Fibroblast of skin of scalp (primary cell): Measurements from ENCODE around the gene MYO5A.
A peak's percentile ranks its signal among the peaks of the same experiment; 100 is the strongest.
"Not testable (repeated sequence)": the region's sequence is repeated elsewhere in the genome, so short reads cannot be mapped to it uniquely, and the experiment has no call there.

Source experiments
- DNase-seq: peaks from one replicate; pipeline ENCODE4 v3.0.0-alpha.2; 2013

Gene MYO5A

GRCh38 chr15:52459701-52460100 is 69.0 kb downstream of the MYO5A start:
- not testable (repeated sequence) for DNase-seq

- DNase-seq = not testable (repeated sequence)
Observed at GRCh38 chr15:52459265-52459664, 69.4 kb downstream of the MYO5A start.

- DNase-seq = no peak
Observed at GRCh38 chr15:52448011-52448890, 80.4 kb downstream of the MYO5A start.

- DNase-seq = no peak
Observed at GRCh38 chr15:52445954-52446353, 82.7 kb downstream of the MYO5A start.

- DNase-seq = no peak
Observed at GRCh38 chr15:52445553-52445952, 83.1 kb downstream of the MYO5A start.

- DNase-seq = not testable (repeated sequence)
Observed at GRCh38 chr15:52443205-52443604, 85.5 kb downstream of the MYO5A start.

GRCh38 chr15:52441841-52442240 is 86.8 kb downstream of the MYO5A start:
- peak; percentile 71 for DNase-seq

- no peak for DNase-seq
Observed at GRCh38 chr15:52440946-52441345, 87.7 kb downstream of the MYO5A start.

GRCh38 chr15:52440414-52440813 is 88.3 kb downstream of the MYO5A start:
- DNase-seq = no peak

GRCh38 chr15:52439470-52439869 is 89.2 kb downstream of the MYO5A start:
- no peak for DNase-seq

- DNase-seq = not testable (repeated sequence)
Observed at GRCh38 chr15:52439042-52439441, 89.6 kb downstream of the MYO5A start.

GRCh38 chr15:52438047-52438446 is 90.6 kb downstream of the MYO5A start:
- DNase-seq = peak; percentile 16

GRCh38 chr15:52437646-52438045 is 91.0 kb downstream of the MYO5A start:
- DNase-seq = no peak

- peak; percentile 19 for DNase-seq
Observed at GRCh38 chr15:52436981-52437380, 91.7 kb downstream of the MYO5A start.

- DNase-seq = no peak
Observed at GRCh38 chr15:52434885-52435284, 93.8 kb downstream of the MYO5A start.

- DNase-seq = no peak
Observed at GRCh38 chr15:52428297-52428696, 100.4 kb downstream of the MYO5A start.

- DNase-seq = peak; percentile 64
Observed at GRCh38 chr15:52427804-52428203, 100.9 kb downstream of the MYO5A start.

- DNase-seq = no peak
Observed at GRCh38 chr15:52424856-52425431, 103.7 kb downstream of the MYO5A start.

GRCh38 chr15:52423852-52424251 is 104.8 kb downstream of the MYO5A start:
- no peak for DNase-seq

GRCh38 chr15:52422001-52422400 is 106.7 kb downstream of the MYO5A start:
- DNase-seq = no peak

- no peak for DNase-seq
Observed at GRCh38 chr15:52421029-52421428, 107.7 kb downstream of the MYO5A start.

GRCh38 chr15:52419494-52419893 is 109.2 kb downstream of the MYO5A start:
- no peak for DNase-seq

- no peak for DNase-seq
Observed at GRCh38 chr15:52417957-52418356, 110.7 kb downstream of the MYO5A start.

- DNase-seq = peak; percentile 32
Observed at GRCh38 chr15:52417521-52417920, 111.2 kb downstream of the MYO5A start.
